Loucy (cell line): ENCODE measurements around the gene CLIC6.

ENCODE experiments used
- H2AFZ ChIP-seq: fragments of 200-600 bp; sonication (generic); 2 replicates; pipeline ENCODE4 v1.6.0; 2016; ENCODE audit warnings: antibody characterized with exemption, mild to moderate bottlenecking, low read length, moderate library complexity
- H3F3A ChIP-seq: fragments of 200-600 bp; 2 replicates; pipeline ENCODE4 v1.6.0; 2016; ENCODE audit warnings: antibody characterized with exemption, low read depth, mild to moderate bottlenecking
- H3K27me3 ChIP-seq: fragments of 200-600 bp; sonication (generic); 2 replicates; pipeline ENCODE4 v1.6.1; 2014; ENCODE audit warnings: low read length, mild to moderate bottlenecking; ENCODE audit not compliant: insufficient read depth, poor library complexity, severe bottlenecking
- H3K36me3 ChIP-seq: fragments of 200-600 bp; sonication (generic); 2 replicates; pipeline ENCODE4 v1.6.1; 2016; ENCODE audit warnings: low read length; ENCODE audit not compliant: insufficient read depth
- H3K4me1 ChIP-seq: fragments of 200-600 bp; sonication (generic); 2 replicates; pipeline ENCODE4 v1.5.1; 2014; ENCODE audit warnings: low read length, mild to moderate bottlenecking; ENCODE audit not compliant: insufficient read depth, poor library complexity, severe bottlenecking
- H3K4me2 ChIP-seq: fragments of 200-600 bp; sonication (generic); 2 replicates; pipeline ENCODE4 v1.6.0; 2014; ENCODE audit warnings: antibody characterized with exemption, low read length, low read depth, mild to moderate bottlenecking; ENCODE audit not compliant: poor library complexity, severe bottlenecking
- H3K4me3 ChIP-seq: fragments of 200-600 bp; sonication (generic); 2 replicates; pipeline ENCODE4 v1.5.1; 2014; ENCODE audit warnings: low read length, mild to moderate bottlenecking, mixed read lengths; ENCODE audit not compliant: poor library complexity, severe bottlenecking
- H3K79me2 ChIP-seq: fragments of 200-600 bp; sonication (generic); 2 replicates; pipeline ENCODE4 v1.6.1; 2014; ENCODE audit warnings: low read length; ENCODE audit not compliant: insufficient read depth
- H3K9ac ChIP-seq: fragments of 200-600 bp; sonication (generic); 2 replicates; pipeline ENCODE4 v1.6.0; 2014; ENCODE audit warnings: mild to moderate bottlenecking, low read depth, low read length, moderate library complexity; ENCODE audit not compliant: poor library complexity, severe bottlenecking
- H3K9me2 ChIP-seq: fragments of 200-600 bp; sonication (generic); replicated peaks from 2 replicates; pipeline ENCODE4 v1.6.1; 2016; ENCODE audit warnings: low read depth, low read length, mixed read lengths
- H3K9me3 ChIP-seq: fragments of 200-600 bp; sonication (generic); 2 replicates; pipeline ENCODE4 v1.6.1; 2014; ENCODE audit warnings: mild to moderate bottlenecking, antibody characterized with exemption, low read length, low read depth; ENCODE audit not compliant: insufficient read depth
- H4K20me1 ChIP-seq: fragments of 200-600 bp; sonication (generic); 2 replicates; pipeline ENCODE4 v1.6.0; 2014; ENCODE audit warnings: antibody characterized with exemption, low read length, mild to moderate bottlenecking; ENCODE audit not compliant: insufficient read depth, poor library complexity, severe bottlenecking
- EZH2phosphoT487 ChIP-seq: fragments of 200-600 bp; IDR thresholded peaks from 2 replicates; pipeline ENCODE4 v1.6.1; 2018; ENCODE audit warnings: antibody characterized with exemption, mild to moderate bottlenecking, moderate library complexity, borderline replicate concordance
- TF ChIP-seq, protein P1 (sequence below): fragments of 200-600 bp; sonication (generic); conservative IDR thresholded peaks from 2 replicates; pipeline ENCODE4 v1.5.1; 2014; ENCODE audit warnings: mild to moderate bottlenecking, antibody characterized with exemption, low read length

CLIC6 gene

DNA sequence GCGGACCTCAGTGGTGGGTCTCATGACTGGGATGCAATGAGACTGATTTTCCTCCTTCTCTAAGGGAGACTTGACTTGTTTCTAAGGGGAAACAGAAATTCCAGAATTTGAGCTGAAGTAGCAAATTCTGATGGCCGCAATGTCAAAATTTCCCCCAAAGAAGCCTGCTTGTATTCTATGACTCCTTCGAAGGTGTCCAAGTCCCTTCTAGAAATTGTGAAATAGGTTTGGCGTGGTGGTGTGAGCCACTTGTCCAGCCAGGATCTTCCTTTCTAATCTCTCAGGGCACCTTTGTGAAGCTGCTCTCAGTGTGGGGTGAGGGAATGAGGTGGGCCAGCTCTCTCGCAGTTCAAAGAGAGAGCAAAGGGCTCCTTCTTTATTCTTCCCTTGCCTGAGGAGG, 19.9 kb downstream of the CLIC6 start:
- H4K20me1 ChIP-seq, result no peaks in the 10 kb centered on the region
- no peak overlapping the region for H3K4me3 ChIP-seq
- H3K36me3 ChIP-seq, result no peaks in the 10 kb centered on the region
- no peaks in the 10 kb centered on the region for H3F3A ChIP-seq
- no peak overlapping the region for H3K9ac ChIP-seq
- no peak overlapping the region for H2AFZ ChIP-seq
- H3K9me3 ChIP-seq, result no peaks in the 10 kb centered on the region
- no peaks in the 10 kb centered on the region for H3K9me2 ChIP-seq
- no peaks in the 10 kb centered on the region for H3K79me2 ChIP-seq
- H3K4me1 ChIP-seq, result peaks cover 8% of the 10 kb centered on the region
- no peak overlapping the region for H3K4me2 ChIP-seq
- TF ChIP-seq, protein P1, sequence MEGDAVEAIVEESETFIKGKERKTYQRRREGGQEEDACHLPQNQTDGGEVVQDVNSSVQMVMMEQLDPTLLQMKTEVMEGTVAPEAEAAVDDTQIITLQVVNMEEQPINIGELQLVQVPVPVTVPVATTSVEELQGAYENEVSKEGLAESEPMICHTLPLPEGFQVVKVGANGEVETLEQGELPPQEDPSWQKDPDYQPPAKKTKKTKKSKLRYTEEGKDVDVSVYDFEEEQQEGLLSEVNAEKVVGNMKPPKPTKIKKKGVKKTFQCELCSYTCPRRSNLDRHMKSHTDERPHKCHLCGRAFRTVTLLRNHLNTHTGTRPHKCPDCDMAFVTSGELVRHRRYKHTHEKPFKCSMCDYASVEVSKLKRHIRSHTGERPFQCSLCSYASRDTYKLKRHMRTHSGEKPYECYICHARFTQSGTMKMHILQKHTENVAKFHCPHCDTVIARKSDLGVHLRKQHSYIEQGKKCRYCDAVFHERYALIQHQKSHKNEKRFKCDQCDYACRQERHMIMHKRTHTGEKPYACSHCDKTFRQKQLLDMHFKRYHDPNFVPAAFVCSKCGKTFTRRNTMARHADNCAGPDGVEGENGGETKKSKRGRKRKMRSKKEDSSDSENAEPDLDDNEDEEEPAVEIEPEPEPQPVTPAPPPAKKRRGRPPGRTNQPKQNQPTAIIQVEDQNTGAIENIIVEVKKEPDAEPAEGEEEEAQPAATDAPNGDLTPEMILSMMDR, result no peak
- no peak for TF ChIP-seq EZH2phosphoT487
- no peaks in the 10 kb centered on the region for H3K27me3 ChIP-seq

DNA sequence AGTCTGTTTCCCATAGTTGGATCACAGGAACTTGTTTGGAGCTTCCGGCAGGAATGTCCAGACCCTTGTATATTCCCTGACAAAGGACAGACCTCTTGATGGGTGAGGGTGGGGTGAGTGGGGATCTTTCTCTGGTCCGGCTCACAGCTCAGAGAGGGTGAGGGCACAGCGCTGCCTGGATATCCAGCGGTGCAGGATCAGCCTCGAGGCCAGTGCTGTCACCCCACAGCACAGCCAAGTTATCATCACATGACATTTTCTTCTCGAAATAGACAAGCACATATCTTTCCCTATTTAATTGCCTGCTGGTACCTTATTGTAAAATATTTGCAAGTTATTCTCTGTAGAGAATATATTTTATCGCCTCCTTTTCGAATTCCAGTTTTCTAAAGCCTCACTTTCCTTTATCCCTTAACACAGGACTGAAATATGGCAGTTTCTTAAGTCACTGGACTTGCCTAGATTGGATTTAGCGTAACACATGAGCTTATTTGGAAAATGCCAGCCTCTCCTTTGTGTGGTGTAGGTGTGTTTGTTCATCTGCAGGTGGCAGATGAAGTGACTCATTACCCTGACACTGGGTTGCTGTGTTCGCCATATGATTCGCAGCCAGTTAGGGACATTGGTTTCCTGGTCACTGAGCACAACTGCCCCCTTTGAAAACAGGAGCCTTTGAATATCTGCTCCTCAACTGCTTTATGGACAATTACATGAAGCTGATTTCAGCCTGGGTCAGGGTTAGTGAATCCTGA, 21.4 kb downstream of the CLIC6 start:
- no peak for TF ChIP-seq EZH2phosphoT487
- TF ChIP-seq, protein P1, result no peak
- Histone ChIP-seq H3F3A (no peaks in the 10 kb centered on the region), H4K20me1 (no peaks in the 10 kb centered on the region), H3K9ac (no peak overlapping the region), H3K9me3 (no peaks in the 10 kb centered on the region), H2AFZ (no peak overlapping the region), H3K9me2 (no peaks in the 10 kb centered on the region), H3K79me2 (no peaks in the 10 kb centered on the region), H3K4me2 (no peak overlapping the region), H3K36me3 (no peaks in the 10 kb centered on the region), H3K4me1 (peaks cover 8% of the 10 kb centered on the region), H3K4me3 (no peak overlapping the region), H3K27me3 (no peaks in the 10 kb centered on the region)

DNA sequence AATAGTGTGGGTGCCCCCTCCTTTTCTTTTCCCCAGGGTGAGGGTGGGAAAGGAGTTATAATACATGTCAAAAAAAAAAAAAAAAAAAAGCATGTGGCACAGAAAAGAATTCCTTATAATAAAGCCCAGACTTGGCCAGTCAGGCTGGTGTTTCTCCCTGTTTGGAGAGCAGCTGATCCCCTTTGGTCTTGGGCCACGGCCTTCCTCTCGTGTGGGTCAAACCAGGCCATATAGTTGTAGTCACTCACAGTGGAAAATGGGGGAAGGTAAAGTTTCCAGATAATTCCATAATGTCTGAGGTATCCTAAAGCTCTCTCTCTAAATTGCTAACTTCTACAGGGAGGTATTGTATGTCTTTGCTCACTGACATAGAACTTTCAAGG, 22.0 kb downstream of the CLIC6 start:
- Histone ChIP-seq H3K4me2 (no peak overlapping the region), H3K4me1 (peaks cover 8% of the 10 kb centered on the region), H3K79me2 (no peaks in the 10 kb centered on the region), H3K36me3 (no peaks in the 10 kb centered on the region), H4K20me1 (no peaks in the 10 kb centered on the region), H2AFZ (no peak overlapping the region), H3K4me3 (no peak overlapping the region), H3K27me3 (no peaks in the 10 kb centered on the region), H3K9me2 (no peaks in the 10 kb centered on the region), H3K9me3 (no peaks in the 10 kb centered on the region), H3K9ac (no peak overlapping the region), H3F3A (no peaks in the 10 kb centered on the region)
- TF ChIP-seq, protein P1, result no peak
- no peak for TF ChIP-seq EZH2phosphoT487
